22Rv1 (cell line): ENCODE data around the gene PRTN3.

Experiments used
- H3K27ac ChIP-seq: fragments of 450-650 bp; 2 replicates; pipeline ENCODE4 v1.5.1; 2017
- ZFX ChIP-seq: fragments of 450-650 bp; IDR thresholded peaks from 2 replicates; pipeline ENCODE4 v1.6.1; 2017; ENCODE audit warnings: antibody characterized with exemption, borderline replicate concordance
- TF ChIP-seq, protein P1 (sequence below): fragments of 450-650 bp; IDR thresholded peaks from 2 replicates; pipeline ENCODE4 v1.5.1; 2017; ENCODE audit warnings: mild to moderate bottlenecking

The PRTN3 gene

DNA sequence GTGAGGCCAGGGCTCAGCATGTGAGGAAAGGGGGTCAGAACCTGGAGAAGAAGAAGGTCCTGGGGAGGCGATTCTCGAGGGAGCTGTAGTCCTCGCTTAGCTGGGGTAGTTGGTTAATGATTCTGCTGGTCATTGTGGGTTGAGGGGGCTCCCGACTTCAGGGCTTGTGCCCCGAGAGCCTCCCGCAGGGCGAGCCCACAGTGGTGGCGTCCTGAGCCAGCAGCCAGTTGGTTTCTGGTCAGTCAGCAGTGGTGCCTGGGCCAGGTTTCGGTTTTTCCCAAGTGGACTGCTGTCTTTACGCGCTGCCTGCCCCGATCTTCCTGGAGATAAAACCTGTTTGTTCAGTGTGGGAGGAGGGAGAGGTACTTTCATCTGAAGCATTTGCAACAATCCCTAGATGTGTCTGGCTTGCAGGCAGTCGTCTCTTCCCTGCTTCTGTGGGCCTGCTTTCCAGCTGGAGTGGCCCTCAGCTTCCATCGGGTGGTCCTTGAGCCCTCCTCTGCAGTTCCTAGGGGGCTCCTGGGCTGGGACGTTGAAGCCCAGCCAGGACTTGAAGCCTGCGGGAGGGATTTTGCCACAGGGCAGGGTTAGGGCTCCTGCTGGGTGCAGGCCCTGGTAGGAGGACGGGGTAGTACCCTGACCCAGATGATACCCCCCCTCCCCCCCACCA is 40.3 kb upstream of the PRTN3 start:
- H3K27ac ChIP-seq, result peak overlapping the region; percentile 99
- no peak for TF ChIP-seq ZFX
- TF ChIP-seq, protein P1, sequence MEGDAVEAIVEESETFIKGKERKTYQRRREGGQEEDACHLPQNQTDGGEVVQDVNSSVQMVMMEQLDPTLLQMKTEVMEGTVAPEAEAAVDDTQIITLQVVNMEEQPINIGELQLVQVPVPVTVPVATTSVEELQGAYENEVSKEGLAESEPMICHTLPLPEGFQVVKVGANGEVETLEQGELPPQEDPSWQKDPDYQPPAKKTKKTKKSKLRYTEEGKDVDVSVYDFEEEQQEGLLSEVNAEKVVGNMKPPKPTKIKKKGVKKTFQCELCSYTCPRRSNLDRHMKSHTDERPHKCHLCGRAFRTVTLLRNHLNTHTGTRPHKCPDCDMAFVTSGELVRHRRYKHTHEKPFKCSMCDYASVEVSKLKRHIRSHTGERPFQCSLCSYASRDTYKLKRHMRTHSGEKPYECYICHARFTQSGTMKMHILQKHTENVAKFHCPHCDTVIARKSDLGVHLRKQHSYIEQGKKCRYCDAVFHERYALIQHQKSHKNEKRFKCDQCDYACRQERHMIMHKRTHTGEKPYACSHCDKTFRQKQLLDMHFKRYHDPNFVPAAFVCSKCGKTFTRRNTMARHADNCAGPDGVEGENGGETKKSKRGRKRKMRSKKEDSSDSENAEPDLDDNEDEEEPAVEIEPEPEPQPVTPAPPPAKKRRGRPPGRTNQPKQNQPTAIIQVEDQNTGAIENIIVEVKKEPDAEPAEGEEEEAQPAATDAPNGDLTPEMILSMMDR, result no peak

DNA sequence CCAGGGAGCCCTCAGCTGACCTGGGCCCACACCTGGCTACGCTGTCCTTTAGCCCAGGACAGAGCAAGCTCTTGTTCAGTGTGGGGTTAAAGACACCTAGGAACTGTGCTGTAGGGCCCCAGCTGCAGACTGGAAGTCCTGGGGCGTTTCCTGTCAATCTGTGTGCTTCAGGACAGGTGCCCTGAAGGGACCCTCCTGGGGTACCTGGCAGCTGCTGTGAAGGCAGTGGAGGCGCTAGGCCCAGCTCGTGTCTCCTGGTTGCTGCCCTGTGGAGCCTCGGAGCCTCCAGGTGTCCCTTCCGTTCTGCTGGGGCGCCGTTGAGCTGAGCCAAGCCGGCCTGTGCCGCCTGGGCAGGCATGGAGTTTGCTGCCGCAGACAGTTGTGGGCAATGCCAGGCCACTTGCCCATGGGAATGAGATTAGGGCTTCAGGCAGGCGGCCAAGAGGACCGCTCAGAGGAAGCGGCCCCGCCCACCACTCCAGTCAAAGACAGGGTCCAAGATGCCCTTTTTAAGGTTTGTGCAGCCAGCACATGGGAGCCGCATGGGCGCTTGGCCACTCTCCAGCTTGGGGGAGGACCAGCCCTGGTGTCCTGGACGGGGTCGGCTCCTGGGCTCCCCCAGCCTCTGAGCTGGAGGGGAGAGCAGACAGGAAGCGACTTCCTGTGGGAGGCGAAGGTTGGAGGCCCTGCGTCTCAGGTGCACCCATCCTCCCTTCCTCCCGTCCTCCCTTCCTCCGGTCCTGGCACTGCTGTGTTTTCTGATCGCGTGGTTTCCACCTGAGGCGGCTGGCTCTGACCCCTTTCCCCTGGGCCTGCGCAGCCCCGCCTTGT is 39.6 kb upstream of the PRTN3 start:
- H3K27ac ChIP-seq, result peak overlapping the region; percentile 99
- no peak for TF ChIP-seq ZFX
- TF ChIP-seq, protein P1, result no peak

DNA sequence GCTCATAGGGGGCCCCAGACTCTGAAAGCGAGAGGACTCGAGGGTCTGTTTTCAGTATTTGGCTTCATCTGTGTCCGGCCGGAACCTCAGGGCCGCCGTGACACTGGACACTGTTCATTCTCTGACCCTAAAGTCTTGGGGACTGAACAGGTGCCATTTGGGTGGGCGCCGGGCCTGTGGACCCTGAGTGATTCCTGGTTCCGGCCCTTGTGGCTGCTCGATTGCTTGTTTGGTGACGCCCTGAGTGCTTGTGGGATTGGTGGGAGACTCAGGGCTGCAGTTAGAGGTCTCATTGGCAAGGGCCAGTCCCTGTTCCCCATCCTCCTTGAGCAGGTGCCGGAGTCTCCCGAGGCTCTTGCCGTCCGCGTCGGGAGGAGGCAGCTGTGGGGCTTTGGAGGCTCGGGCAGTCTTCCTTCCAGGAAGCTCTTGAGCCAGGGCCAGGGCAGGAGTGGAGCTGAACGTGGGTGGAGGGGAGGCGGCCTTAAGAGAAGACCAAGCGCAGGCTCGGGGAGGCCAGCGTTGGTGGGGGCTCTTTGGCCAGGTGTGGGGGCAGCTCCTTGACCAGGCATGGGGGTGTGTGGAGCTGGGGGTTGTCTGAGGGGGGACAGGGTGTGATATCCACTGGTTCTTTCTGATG is 38.8 kb upstream of the PRTN3 start:
- TF ChIP-seq, protein P1, result no peak
- TF ChIP-seq ZFX, result no peak
- peak overlapping the region; percentile 99; the same call in 1 of the 2 replicates for H3K27ac ChIP-seq

DNA sequence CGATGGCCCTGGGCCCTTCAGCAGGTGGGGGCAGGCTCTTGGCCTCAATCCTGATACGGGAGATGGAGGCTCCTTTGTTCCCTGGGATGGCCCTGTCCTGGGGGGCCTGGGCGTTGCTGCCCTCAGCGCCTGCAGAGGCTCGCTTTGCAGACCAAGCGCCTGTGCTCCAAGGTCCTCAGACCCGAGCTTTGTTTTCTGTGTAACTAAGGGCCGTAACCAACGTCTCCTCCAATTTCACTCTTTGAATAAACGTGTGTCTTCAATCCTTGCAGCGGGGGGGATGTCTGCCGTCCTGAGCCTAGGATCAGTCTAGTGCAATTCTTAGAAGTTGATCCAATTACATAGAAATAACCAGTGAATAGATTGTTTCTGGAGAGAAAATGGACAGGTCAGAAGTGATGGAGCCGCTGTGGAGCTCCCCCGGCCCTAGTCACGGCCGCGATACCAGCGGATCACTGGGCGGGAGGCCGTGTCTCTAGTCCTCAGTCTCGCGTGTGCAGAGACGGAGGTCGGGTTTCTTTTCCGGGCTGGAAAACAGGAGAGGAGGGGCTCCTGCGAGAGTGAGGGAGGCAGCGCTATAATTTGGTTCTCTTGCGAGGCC is 38.2 kb upstream of the PRTN3 start:
- TF ChIP-seq, protein P1, result no peak
- TF ChIP-seq ZFX, result no peak
- H3K27ac ChIP-seq, result no peak overlapping the region

DNA sequence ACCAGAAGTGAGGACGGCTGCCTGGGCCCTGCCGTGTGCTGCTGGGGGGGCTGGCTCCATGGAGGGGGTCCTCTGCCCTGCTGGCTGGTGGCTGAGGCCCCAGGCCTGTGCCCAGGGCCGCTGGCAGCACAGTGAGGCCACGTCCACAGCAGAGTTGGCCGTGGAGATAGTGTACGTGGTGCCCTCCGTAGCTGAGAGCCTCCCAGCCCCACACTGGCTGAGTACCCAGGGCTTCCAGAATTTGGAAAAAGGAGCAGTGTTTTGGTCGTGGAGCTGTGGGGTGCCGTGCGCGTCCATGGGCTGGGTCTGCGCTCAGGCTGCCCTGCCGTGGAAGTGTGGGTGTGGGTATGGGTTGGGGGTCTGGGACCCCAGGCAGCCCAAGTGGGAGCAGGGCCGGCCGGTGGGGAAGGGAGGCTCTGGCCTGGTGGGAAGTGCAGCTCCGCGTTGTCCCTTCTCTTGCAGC is 37.7 kb upstream of the PRTN3 start:
- no peak for TF ChIP-seq ZFX
- TF ChIP-seq, protein P1, result no peak
- H3K27ac ChIP-seq, result no peak overlapping the region

DNA sequence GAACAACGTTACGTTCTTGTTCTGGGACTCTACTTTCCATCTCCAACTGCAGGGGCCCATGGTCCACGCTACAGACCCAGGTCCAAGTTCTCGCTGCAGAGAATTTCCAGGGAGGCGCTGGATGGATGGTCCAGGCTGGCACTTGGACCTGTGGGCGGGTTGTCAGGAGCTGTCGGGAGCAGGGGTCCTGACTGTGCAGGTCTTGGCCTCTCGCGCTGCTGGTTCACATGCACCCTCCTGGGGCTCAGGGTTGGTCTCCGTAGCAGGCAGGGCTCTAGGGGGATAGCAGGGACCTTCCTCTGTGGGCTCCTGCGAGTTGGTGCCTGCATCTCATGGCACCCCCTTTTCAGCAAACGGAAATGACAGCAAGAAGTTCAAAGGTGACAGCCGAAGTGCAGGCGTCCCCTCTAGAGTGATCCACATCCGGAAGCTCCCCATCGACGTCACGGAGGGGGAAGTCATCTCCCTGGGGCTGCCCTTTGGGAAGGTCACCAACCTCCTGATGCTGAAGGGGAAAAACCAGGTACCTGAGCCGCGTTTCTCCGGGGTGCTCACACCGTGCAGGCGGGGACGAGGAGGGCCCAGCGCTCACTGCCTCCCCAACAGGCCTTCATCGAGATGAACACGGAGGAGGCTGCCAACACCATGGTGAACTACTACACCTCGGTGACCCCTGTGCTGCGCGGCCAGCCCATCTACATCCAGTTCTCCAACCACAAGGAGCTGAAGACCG is 36.9 kb upstream of the PRTN3 start:
- no peak overlapping the region for H3K27ac ChIP-seq
- no peak for TF ChIP-seq ZFX
- TF ChIP-seq, protein P1, result no peak
